HFF-Myc (cell line): ENCODE data around the gene TMEM87B.

ENCODE experiments used
- DNase-seq: peaks from one replicate; pipeline ENCODE4 v3.0.0-alpha.2; 2011; ENCODE audit warnings: low read depth; ENCODE audit errors: extremely low read depth
- H3K4me3 ChIP-seq: replicated peaks from 2 replicates; pipeline ENCODE4 v1.5.1; 2011; ENCODE audit warnings: low read depth, mild to moderate bottlenecking, control low read depth, low read length
- TF ChIP-seq, protein P1 (sequence below): IDR thresholded peaks from 2 replicates; pipeline ENCODE4 v1.5.1; 2012; ENCODE audit warnings: mild to moderate bottlenecking, low read depth, low read length, control low read depth; ENCODE audit errors: missing control alignments

TMEM87B gene

DNA sequence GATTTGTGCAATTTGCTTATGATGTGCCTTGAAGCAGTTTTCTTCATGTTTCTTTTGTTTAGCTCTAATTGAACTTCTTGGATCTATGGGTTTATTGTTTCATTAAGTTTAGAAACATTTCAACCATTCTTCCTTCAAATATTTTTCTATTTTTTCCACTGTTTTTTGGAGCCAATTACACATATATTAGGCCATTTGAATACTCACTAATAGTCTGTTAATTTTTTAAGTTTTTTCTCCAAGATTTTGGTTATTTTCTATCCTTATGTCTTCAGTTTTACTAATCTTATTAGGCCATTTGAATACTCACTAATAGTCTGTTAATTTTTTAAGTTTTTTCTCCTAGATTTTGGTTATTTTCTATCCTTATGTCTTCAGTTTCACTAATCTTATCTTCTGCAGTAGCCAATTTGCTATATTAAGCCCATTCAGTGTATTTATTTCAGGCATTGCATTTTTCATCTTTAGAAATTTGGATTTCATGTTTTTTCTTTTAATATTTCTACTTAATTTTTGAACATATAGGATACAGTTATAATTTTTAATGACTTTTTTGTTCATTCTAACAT lies 9.5 kb upstream of the TMEM87B start:
- no peak overlapping the region for H3K4me3 ChIP-seq
- DNase-seq: no peak
- TF ChIP-seq, protein P1, sequence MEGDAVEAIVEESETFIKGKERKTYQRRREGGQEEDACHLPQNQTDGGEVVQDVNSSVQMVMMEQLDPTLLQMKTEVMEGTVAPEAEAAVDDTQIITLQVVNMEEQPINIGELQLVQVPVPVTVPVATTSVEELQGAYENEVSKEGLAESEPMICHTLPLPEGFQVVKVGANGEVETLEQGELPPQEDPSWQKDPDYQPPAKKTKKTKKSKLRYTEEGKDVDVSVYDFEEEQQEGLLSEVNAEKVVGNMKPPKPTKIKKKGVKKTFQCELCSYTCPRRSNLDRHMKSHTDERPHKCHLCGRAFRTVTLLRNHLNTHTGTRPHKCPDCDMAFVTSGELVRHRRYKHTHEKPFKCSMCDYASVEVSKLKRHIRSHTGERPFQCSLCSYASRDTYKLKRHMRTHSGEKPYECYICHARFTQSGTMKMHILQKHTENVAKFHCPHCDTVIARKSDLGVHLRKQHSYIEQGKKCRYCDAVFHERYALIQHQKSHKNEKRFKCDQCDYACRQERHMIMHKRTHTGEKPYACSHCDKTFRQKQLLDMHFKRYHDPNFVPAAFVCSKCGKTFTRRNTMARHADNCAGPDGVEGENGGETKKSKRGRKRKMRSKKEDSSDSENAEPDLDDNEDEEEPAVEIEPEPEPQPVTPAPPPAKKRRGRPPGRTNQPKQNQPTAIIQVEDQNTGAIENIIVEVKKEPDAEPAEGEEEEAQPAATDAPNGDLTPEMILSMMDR: no peak

DNA sequence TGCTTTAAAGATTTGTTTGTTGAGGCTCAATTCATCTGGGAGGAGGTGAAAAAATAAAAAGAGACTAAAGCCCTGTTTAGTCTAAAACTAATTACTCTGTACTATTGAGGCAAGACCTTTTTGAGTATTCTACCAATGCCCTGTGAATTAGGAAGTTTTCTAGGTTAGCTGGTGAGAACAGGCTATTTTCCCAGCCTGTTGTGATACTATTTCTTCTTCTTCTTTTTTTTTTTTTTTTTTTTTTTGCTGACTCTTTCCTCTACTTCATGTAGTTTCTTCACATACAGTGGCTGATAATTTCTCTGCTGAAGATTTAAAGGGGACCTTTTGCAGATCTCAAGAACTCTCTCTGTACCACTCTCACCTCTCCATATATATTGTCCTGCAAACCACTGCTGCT lies 8.8 kb upstream of the TMEM87B start:
- DNase-seq: no peak
- TF ChIP-seq, protein P1: no peak

DNA sequence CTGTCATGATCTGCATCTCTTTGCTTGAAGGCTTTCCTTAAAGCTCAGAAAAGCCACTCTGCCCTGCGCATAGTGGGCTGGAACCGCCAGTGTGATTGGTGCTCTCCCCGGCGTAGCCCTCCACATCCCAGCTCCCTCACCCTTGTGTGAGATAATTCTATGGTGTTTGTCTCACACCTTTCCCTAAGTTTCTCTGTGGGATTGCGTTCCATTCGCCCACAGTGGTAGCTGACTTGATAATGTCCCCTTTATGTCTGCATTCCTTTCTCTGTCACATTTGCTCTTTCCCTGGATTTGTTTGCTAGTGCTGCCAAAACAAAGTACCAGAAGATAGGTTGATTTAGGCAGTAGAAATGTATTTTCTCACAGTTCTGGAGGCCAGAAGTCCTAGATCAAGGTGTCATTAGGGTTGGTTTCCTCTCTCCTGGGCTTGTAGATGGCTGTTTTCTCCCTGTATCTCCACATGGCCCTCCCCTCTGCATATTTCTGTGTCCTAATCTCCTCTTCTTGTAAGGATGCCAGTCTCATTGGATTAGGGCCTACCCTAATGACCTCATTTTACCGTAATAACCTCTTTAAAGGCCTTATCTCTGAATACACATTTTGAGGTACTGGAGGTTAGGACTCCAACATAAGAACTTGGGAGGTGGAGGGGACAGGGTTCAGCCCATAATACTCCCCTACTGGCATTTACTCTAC lies 7.4 kb upstream of the TMEM87B start:
- DNase-seq: no peak
- H3K4me3 ChIP-seq: no peak overlapping the region
- TF ChIP-seq, protein P1: no peak

More for the DNA sequence above, 8.8 kb upstream of the TMEM87B start:
- no peak overlapping the region for H3K4me3 ChIP-seq

DNA sequence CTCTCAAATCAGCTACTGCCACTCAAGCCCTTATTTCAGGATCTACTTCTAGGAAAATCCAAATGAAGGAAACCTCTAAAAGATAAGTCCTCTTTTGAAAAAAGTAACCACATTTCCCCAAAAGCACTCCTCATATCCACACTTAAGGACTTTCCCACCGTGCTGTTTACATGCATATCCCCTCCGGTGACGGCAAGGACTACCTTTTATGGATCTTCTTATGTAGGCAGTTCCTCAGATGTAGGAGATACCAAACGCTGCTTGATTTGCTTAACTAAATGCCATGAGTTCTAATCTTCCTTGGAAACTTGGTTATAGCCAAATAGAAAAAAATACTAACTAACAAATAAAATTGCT lies 6.9 kb upstream of the TMEM87B start:
- H3K4me3 ChIP-seq: no peak overlapping the region
- TF ChIP-seq, protein P1: no peak
- no peak for DNase-seq

DNA sequence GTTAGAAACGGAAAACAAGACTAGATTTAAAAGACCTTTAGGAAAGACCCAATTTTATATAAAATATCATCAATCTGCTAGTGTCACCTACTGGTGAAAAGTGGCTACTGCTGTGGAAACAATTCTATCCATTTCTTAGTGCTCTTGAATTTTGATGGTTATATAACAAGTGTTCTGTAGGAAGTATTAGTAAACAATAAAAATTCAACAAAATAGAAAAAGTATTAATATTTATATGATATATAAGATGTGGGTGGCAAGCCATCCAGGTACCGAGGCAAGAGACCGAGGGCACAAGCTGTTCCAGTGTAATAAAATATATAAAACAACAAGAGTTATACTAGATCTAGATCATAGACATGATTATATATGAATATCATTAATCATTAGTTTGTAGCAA lies 6.2 kb upstream of the TMEM87B start:
- no peak overlapping the region for H3K4me3 ChIP-seq
- TF ChIP-seq, protein P1: peak; percentile 62
- DNase-seq: peak; percentile 41

DNA sequence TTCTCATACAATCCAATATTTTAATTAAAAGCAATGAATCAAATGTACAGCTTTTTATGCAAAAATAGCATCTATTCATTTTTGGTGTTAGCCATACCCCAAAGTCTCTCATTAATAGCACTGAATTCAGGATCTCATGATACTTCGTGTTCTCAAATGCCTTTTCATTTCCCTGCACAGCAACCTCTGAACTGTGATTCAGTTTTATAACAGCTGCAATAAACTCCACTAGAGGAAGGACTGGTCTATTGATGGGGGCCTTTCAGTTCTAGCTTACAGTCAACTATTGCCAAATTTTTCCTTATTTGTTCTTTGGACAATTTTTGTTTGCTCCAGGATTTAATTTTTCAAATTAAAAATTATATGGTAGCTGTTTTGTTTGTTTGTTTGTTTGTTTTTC lies 4.8 kb upstream of the TMEM87B start:
- H3K4me3 ChIP-seq: no peak overlapping the region
- TF ChIP-seq, protein P1: no peak
- DNase-seq: no peak
